HL-60 (cell line): Measurements from ENCODE around the gene PHF3.

Source experiments
- CTCF ChIP-seq: IDR thresholded peaks from one replicate; pipeline ENCODE4 v1.5.1; 2011; ENCODE audit warnings: low read length, control low read depth, inconsistent platforms; ENCODE audit not compliant: insufficient read depth
- POLR2AphosphoS5 ChIP-seq: IDR thresholded peaks from 2 replicates; pipeline ENCODE4 v1.6.1; 2012; ENCODE audit warnings: low read depth
- REST ChIP-seq: IDR thresholded peaks from 2 replicates; pipeline ENCODE4 v1.6.1; 2012; ENCODE audit warnings: low read depth; ENCODE audit not compliant: insufficient replicate concordance
- SPI1 ChIP-seq: IDR thresholded peaks from 2 replicates; pipeline ENCODE4 v1.6.1; 2012; ENCODE audit warnings: low read depth, mild to moderate bottlenecking, borderline replicate concordance

GRCh38 chr6:63675138-63675537 lies 39.5 kb downstream of the PHF3 start:
- TF ChIP-seq CTCF (no peak), POLR2AphosphoS5 (no peak), REST (no peak), SPI1 (no peak)
